Gastroesophageal sphincter (tissue), 4 donors: ENCODE measurements around the gene ZBTB7C. TPM values are rescaled to one million over a fixed set of nuclear protein-coding genes. Genes with fewer than 3 reads are reported as not detected.

ENCODE experiments used
- ATAC-seq: fragments of 150-250 bp; one replicate; pipeline ENCODE4 v1.9.1; 2016; ENCODE audit warnings: mild to moderate bottlenecking, moderate library complexity
- H3K27ac ChIP-seq, 4 donors: fragments of 200-600 bp; sonication (generic) in 3 of 4; 1 replicate in 3 of 4; 2 replicates in 1 of 4; pipeline ENCODE4 v1.5.1; 2016 to 2019
- H3K27me3 ChIP-seq: fragments of 200-600 bp; sonication (generic); one replicate; pipeline ENCODE4 v1.5.1; 2019
- H3K36me3 ChIP-seq, 2 donors: fragments of 200-600 bp; sonication (generic); one replicate each; pipeline ENCODE4 v1.5.1; 2019; ENCODE audit warnings: control low read depth in 1 of 2
- H3K4me1 ChIP-seq, 3 donors: fragments of 200-600 bp; sonication (generic); 1 replicate in 2 of 3; 2 replicates in 1 of 3; pipeline ENCODE4 v1.5.1; 2016 to 2019; ENCODE audit warnings: control low read depth in 2 of 3
- H3K4me3 ChIP-seq, 2 donors: fragments of 200-600 bp; sonication (generic); one replicate each; pipeline ENCODE4 v1.5.1; 2019; ENCODE audit warnings: mild to moderate bottlenecking in 1 of 2, moderate library complexity in 1 of 2
- H3K9me3 ChIP-seq, 3 donors: fragments of 200-600 bp; sonication (generic); one replicate each; pipeline ENCODE4 v1.5.1; 2017 to 2019; ENCODE audit warnings: control low read depth in 2 of 3
- EP300 ChIP-seq: sonication (generic); formaldehyde crosslinking; IDR thresholded peaks from one replicate; pipeline ENCODE4 v1.6.1; 2017; ENCODE audit warnings: antibody characterized with exemption, mild to moderate bottlenecking
- POLR2A ChIP-seq, 2 donors: fragments of 450-650 bp; IDR thresholded peaks; one replicate each; pipeline ENCODE4 v1.6.1; 2017; ENCODE audit warnings: antibody characterized with exemption in 2 of 2, mild to moderate bottlenecking in 2 of 2, moderate library complexity in 1 of 2
- POLR2AphosphoS5 ChIP-seq: sonication (generic); formaldehyde crosslinking; IDR thresholded peaks from one replicate; pipeline ENCODE4 v1.6.1; 2017; ENCODE audit warnings: antibody characterized with exemption
- WGBS, 2 donors: methylation state at CpG; one replicate each; pipeline ENCODE4 v1.1.5; 2018; ENCODE audit warnings: low coverage in 1 of 2; 5-methylcytosine and 5-hydroxymethylcytosine counted together
- total RNA-seq, 4 donors: library from RNA; depleted of rRNA; stranded (reverse); fragments of >200 nt; gene quantifications; one replicate each; pipeline ENCODE4 v1.1.0, GENCODE V29; 2016
- TF ChIP-seq, protein P1 (sequence below), 4 experiments: fragments of 200-600 bp in 2 of 4; fragments of 450-650 bp in 2 of 4; sonication (generic) in 1 of 4; IDR thresholded peaks; one replicate each; pipeline ENCODE4 v1.5.1; 2017 to 2019; ENCODE audit warnings: antibody characterized with exemption in 4 of 4, mild to moderate bottlenecking in 2 of 4, moderate library complexity in 2 of 4

Gene ZBTB7C
- total RNA-seq = 10 to 100 TPM in 3 of 4 donors, 1 to 10 TPM in 1; 7.8 to 15.4 (median 11.8) TPM

DNA sequence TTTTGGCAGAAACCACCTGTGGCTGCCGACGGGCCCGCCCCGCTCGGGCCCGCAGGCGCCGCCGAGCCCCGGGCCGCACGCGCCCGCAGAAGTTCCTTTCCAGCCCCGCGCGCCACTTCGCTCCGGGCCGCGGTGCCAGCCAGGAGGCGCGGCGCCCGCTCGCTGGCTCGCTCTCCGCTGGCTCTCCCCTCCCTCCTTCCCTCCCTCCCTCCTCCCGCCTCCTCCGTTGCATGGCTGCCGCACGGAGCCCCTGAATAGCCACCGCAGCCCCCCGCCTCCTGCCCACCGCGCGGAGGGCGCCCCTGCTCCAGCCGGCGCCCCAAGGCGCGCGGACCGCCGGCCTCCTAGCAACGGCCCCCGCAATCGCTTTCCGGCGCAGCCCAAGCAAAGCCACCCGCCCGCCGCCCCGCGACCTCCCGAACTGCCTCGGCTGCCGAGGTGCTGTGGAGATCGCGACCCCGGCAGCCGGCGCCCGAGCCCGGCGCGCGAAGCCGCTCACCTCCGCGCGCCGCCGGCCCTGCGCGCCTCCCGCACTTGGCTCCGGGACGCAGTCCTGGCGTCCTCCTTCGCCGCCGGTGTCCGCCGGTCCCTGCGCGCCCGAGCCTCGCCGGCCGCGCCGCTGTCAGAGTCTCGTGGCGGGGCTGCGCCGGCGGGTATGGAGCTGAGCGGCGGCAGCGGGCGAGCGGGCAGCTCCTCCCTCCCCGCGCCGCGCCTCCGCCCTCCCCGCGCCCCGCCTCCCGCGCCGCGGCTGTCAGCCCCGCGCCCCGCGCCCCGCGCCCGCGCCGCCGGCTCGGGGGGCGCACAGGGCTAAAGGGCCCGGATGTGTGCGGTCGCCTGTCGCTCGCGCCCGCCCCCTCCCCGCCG is at the start of gene ZBTB7C:
TSS of gene ZBTB7C (minus strand) at position 657 of the 864 bp plus-strand sequence.
- Histone ChIP-seq H3K4me1 (peaks cover 0 to 37% (median 9%) of the 10 kb centered on the region in 3 donors), H3K27ac (peak within 1 kb of the TSS; percentile 45 to 93 (median 87)), H3K9me3 (no peaks in the 10 kb centered on the region), H3K27me3 (peaks cover 31% of the 10 kb centered on the region), H3K36me3 (no peaks in the 10 kb centered on the region), H3K4me3 (peak within 1 kb of the TSS; percentile 73 to 77)
- ATAC-seq = peak; percentile 51
- WGBS, 2 donors = no CpG with 5 or more reads among the region's 136 CpGs
- TF ChIP-seq, protein P1, sequence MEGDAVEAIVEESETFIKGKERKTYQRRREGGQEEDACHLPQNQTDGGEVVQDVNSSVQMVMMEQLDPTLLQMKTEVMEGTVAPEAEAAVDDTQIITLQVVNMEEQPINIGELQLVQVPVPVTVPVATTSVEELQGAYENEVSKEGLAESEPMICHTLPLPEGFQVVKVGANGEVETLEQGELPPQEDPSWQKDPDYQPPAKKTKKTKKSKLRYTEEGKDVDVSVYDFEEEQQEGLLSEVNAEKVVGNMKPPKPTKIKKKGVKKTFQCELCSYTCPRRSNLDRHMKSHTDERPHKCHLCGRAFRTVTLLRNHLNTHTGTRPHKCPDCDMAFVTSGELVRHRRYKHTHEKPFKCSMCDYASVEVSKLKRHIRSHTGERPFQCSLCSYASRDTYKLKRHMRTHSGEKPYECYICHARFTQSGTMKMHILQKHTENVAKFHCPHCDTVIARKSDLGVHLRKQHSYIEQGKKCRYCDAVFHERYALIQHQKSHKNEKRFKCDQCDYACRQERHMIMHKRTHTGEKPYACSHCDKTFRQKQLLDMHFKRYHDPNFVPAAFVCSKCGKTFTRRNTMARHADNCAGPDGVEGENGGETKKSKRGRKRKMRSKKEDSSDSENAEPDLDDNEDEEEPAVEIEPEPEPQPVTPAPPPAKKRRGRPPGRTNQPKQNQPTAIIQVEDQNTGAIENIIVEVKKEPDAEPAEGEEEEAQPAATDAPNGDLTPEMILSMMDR (IDR thresholded peaks at IDR 0.05) = peak in 1 of 4 experiments; percentile 30
- no peak for TF ChIP-seq POLR2A (IDR thresholded peaks at IDR 0.05)
- TF ChIP-seq EP300 = no peak

DNA sequence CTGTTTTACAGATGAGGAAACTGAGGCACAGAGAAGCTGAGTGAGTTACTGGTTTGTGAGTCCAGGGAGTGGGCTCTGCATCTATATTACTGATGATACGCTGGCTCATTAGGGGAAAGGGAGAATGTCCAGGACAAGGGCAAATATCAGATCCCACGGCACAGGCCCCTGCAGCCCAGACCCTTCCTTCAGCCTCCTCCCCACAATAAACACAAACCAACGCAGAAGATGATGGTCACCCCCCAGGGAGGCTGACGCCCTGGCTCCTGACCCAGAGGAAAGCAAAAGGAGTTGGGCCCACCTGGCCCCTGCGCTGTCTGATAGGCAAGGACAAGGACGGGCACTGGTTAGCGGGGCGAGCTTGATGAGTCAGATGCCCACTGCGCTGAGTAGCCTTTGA is 47.7 kb upstream of the ZBTB7C start:
- peaks cover 0 to 5% (median 0%) of the 10 kb centered on the region in 3 donors for H3K4me1 ChIP-seq
- 92% methylated on average over 5 of the region's 9 CpGs; no CpG with 5 or more reads in 1 of the 2 donors for WGBS, 2 donors
- no peak overlapping the region for H3K4me3 ChIP-seq
- no peaks in the 10 kb centered on the region for H3K9me3 ChIP-seq
- H3K27me3 ChIP-seq = no peaks in the 10 kb centered on the region
- no peaks in the 10 kb centered on the region for H3K36me3 ChIP-seq
- ATAC-seq = no peak
- TF ChIP-seq EP300 (no peak), POLR2AphosphoS5 (no peak), POLR2A (IDR thresholded peaks at IDR 0.05) (no peak)
- TF ChIP-seq, protein P1 (IDR thresholded peaks at IDR 0.05) = no peak
- no peak overlapping the region for H3K27ac ChIP-seq

- H3K9me3 ChIP-seq = no peaks in the 10 kb centered on the region
- no peaks in the 10 kb centered on the region for H3K36me3 ChIP-seq
- no peak overlapping the region for H3K27ac ChIP-seq
- 64 to 83% methylated on average over 1 to 6 of the region's 13 CpGs for WGBS, 2 donors
- peaks cover 0 to 5% (median 0%) of the 10 kb centered on the region in 3 donors for H3K4me1 ChIP-seq
- no peak for ATAC-seq
- H3K27me3 ChIP-seq = no peaks in the 10 kb centered on the region
- TF ChIP-seq EP300 = no peak
- TF ChIP-seq POLR2A (IDR thresholded peaks at IDR 0.05) = no peak
- no peak for TF ChIP-seq POLR2AphosphoS5
- TF ChIP-seq, protein P1 (IDR thresholded peaks at IDR 0.05) = no peak
- H3K4me3 ChIP-seq = no peak overlapping the region
Observed at GRCh38 chr18:48455555-48456478, 46.6 kb upstream of the ZBTB7C start.

DNA sequence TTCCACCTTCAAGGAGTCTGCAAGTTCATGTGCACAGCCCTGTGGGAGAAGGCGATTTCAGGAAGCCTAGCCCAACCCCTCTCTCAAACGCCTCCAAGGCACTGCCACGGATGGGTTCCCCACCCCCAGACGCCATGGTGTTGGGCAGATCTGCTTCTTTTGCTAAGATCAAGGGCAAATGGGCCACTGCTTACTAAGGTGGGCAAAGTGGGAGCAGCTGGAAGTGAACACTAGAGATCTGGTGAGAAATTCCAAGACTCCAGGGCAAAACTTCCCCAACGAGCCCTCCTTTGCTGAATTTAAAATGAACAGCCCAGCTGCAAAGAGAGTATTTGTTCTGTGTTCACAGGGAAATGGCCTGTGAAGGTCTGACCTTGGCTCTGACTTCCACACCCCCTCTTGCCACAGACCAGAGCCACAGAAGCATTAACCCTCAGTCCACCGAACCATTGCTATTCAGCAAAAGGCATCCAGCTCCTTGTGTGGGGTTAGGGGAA is 45.1 kb upstream of the ZBTB7C start:
- Histone ChIP-seq H3K4me1 (peaks cover 0 to 5% (median 0%) of the 10 kb centered on the region in 3 donors), H3K4me3 (no peak overlapping the region), H3K36me3 (no peaks in the 10 kb centered on the region), H3K9me3 (no peaks in the 10 kb centered on the region), H3K27ac (no peak overlapping the region), H3K27me3 (no peaks in the 10 kb centered on the region)
- TF ChIP-seq POLR2AphosphoS5 (no peak), EP300 (no peak), POLR2A (IDR thresholded peaks at IDR 0.05) (no peak)
- TF ChIP-seq, protein P1 (IDR thresholded peaks at IDR 0.05) = no peak
- 43 to 83% methylated on average over 2 to 4 of the region's 6 CpGs for WGBS, 2 donors
- ATAC-seq = no peak
